H9 (cell line): ENCODE data around the gene TEKT5. TPM values are rescaled to one million over a fixed set of nuclear protein-coding genes. Genes with fewer than 3 reads are reported as not detected.

Source experiments
- DNase-seq: peaks from one replicate; pipeline ENCODE4 v3.0.0-alpha.2; 2017
- H2AFZ ChIP-seq: one replicate; pipeline ENCODE4 v1.6.1; 2013; ENCODE audit warnings: mild to moderate bottlenecking, low read length, control low read depth, moderate library complexity
- H2AK5ac ChIP-seq: 2 replicates; pipeline ENCODE4 v1.6.1; 2013; ENCODE audit warnings: low read length, control low read depth, mixed read lengths; ENCODE audit not compliant: insufficient read length
- H2BK120ac ChIP-seq: one replicate; pipeline ENCODE4 v1.6.1; 2013; ENCODE audit warnings: low read depth, mild to moderate bottlenecking, low read length, control low read depth, inconsistent platforms; ENCODE audit not compliant: poor library complexity, severe bottlenecking
- H2BK12ac ChIP-seq: 2 replicates; pipeline ENCODE4 v1.6.1; 2013; ENCODE audit warnings: low read length, control low read depth, mixed read lengths, low read depth; ENCODE audit not compliant: insufficient read length
- H2BK15ac ChIP-seq: 2 replicates; pipeline ENCODE4 v1.6.1; 2013; ENCODE audit warnings: low read depth, low read length, control low read depth
- H2BK20ac ChIP-seq: one replicate; pipeline ENCODE4 v1.6.1; 2013; ENCODE audit warnings: low read depth, mild to moderate bottlenecking, low read length, control low read depth, inconsistent platforms; ENCODE audit not compliant: poor library complexity, severe bottlenecking
- H2BK5ac ChIP-seq: 2 replicates; pipeline ENCODE4 v1.6.1; 2013; ENCODE audit warnings: low read length, control low read depth, mixed read lengths; ENCODE audit not compliant: insufficient read length
- H3K14ac ChIP-seq: 2 replicates; pipeline ENCODE4 v1.6.1; 2013; ENCODE audit warnings: low read length, control low read depth; ENCODE audit not compliant: insufficient read depth
- H3K18ac ChIP-seq: 2 replicates; pipeline ENCODE4 v1.6.1; 2013; ENCODE audit warnings: low read depth, mild to moderate bottlenecking, mixed read lengths, low read length, control low read depth; ENCODE audit not compliant: insufficient read length
- H3K23ac ChIP-seq: 2 replicates; pipeline ENCODE4 v1.6.1; 2013; ENCODE audit warnings: low read length, control low read depth, mixed read lengths, low read depth; ENCODE audit not compliant: insufficient read length
- H3K23me2 ChIP-seq: 2 replicates; pipeline ENCODE4 v1.6.1; 2013; ENCODE audit warnings: low read depth, mild to moderate bottlenecking, mixed read lengths, low read length, control low read depth; ENCODE audit not compliant: insufficient read length, poor library complexity, severe bottlenecking
- H3K27ac ChIP-seq: 2 replicates; pipeline ENCODE4 v1.5.1; 2013; ENCODE audit warnings: low read length, control low read depth, mixed read lengths, low read depth; ENCODE audit not compliant: insufficient read length
- H3K27me3 ChIP-seq: 2 replicates; pipeline ENCODE4 v1.6.1; 2013; ENCODE audit warnings: low read length, control low read depth, inconsistent platforms; ENCODE audit not compliant: insufficient read depth
- H3K4ac ChIP-seq: 2 replicates; pipeline ENCODE4 v1.6.1; 2013; ENCODE audit warnings: low read depth, mild to moderate bottlenecking, control low read depth, inconsistent platforms, low read length, moderate library complexity
- H3K4me1 ChIP-seq: 2 replicates; pipeline ENCODE4 v1.6.1; 2013; ENCODE audit warnings: low read length, control low read depth, inconsistent platforms; ENCODE audit not compliant: insufficient read depth
- H3K4me2 ChIP-seq: 2 replicates; pipeline ENCODE4 v1.6.1; 2013; ENCODE audit warnings: low read length, control low read depth, mixed read lengths; ENCODE audit not compliant: insufficient read length, insufficient read depth
- H3K56ac ChIP-seq: 2 replicates; pipeline ENCODE4 v1.6.1; 2013; ENCODE audit warnings: low read depth, mild to moderate bottlenecking, mixed read lengths, low read length, control low read depth; ENCODE audit not compliant: insufficient read length
- H3K79me1 ChIP-seq: 2 replicates; pipeline ENCODE4 v1.6.1; 2013; ENCODE audit warnings: low read depth, mild to moderate bottlenecking, moderate library complexity, low read length, control low read depth, inconsistent platforms; ENCODE audit not compliant: insufficient read depth, poor library complexity, severe bottlenecking
- H3K79me2 ChIP-seq: 2 replicates; pipeline ENCODE4 v1.6.1; 2013; ENCODE audit warnings: low read length, control low read depth, inconsistent platforms; ENCODE audit not compliant: insufficient read depth
- H3K9ac ChIP-seq: 2 replicates; pipeline ENCODE4 v1.6.1; 2013; ENCODE audit warnings: low read length, control low read depth, mixed read lengths; ENCODE audit not compliant: insufficient read length; ENCODE audit errors: extremely low read depth
- H3K9me3 ChIP-seq: one replicate; pipeline ENCODE4 v1.6.1; 2013; ENCODE audit warnings: low read depth, low read length, inconsistent platforms; ENCODE audit not compliant: control insufficient read depth
- H3T11ph ChIP-seq: one replicate; pipeline ENCODE4 v1.6.1; 2013; ENCODE audit warnings: mild to moderate bottlenecking, low read length, control low read depth, inconsistent platforms
- H4K20me1 ChIP-seq: one replicate; pipeline ENCODE4 v1.6.1; 2013; ENCODE audit not compliant: control insufficient read depth, insufficient read length, insufficient read depth
- H4K5ac ChIP-seq: 2 replicates; pipeline ENCODE4 v1.6.1; 2013; ENCODE audit warnings: low read depth, mild to moderate bottlenecking, mixed read lengths, low read length, control low read depth; ENCODE audit not compliant: insufficient read length
- H4K8ac ChIP-seq: replicated peaks from 2 replicates; pipeline ENCODE4 v1.6.1; 2013; ENCODE audit warnings: low read length, control low read depth, mixed read lengths, low read depth; ENCODE audit not compliant: insufficient read length
- H4K91ac ChIP-seq: 2 replicates; pipeline ENCODE4 v1.6.1; 2013; ENCODE audit warnings: low read depth, mild to moderate bottlenecking, moderate library complexity, mixed read lengths, low read length, control low read depth; ENCODE audit not compliant: insufficient read length
- H3K27ac Mint-ChIP-seq, 3 experiments: 2 replicates in 2 of 3; 3 replicates in 1 of 3; pipeline ENCODE4 v1.8.0; 2020 to 2021; ENCODE audit warnings: mixed read lengths in 3 of 3, mild to moderate bottlenecking in 1 of 3, moderate library complexity in 1 of 3
- H3K27me3 Mint-ChIP-seq: 2 replicates; pipeline ENCODE4 v1.8.0; 2021; ENCODE audit warnings: low read depth, mild to moderate bottlenecking, moderate library complexity, mixed read lengths
- H3K36me3 Mint-ChIP-seq, 3 experiments: 2 replicates in 2 of 3; 3 replicates in 1 of 3; pipeline ENCODE4 v1.8.0; 2020 to 2021; ENCODE audit warnings: low read depth in 3 of 3, mixed read lengths in 3 of 3; ENCODE audit not compliant: insufficient read depth in 1 of 3
- H3K4me1 Mint-ChIP-seq, 2 experiments: 2 replicates each; pipeline ENCODE4 v1.8.0; 2020; ENCODE audit warnings: mixed read lengths in 2 of 2
- H3K4me3 Mint-ChIP-seq, 2 experiments: 2 replicates in 1 of 2; 3 replicates in 1 of 2; pipeline ENCODE4 v1.8.0; 2020 to 2021; ENCODE audit warnings: mild to moderate bottlenecking in 2 of 2, mixed read lengths in 2 of 2, moderate library complexity in 1 of 2
- H3K9me3 Mint-ChIP-seq, 2 experiments: 2 replicates in 1 of 2; 3 replicates in 1 of 2; pipeline ENCODE4 v1.8.0; 2020; ENCODE audit warnings: mild to moderate bottlenecking in 2 of 2, mixed read lengths in 2 of 2, moderate library complexity in 1 of 2
- CTCF ChIP-seq: fragments of 200-600 bp; sonication (generic); conservative IDR thresholded peaks from 3 replicates; pipeline ENCODE4 v1.8.0; 2021; ENCODE audit warnings: antibody characterized with exemption, mild to moderate bottlenecking
- WGBS: extraction: QIAGEN DNeasy Blood & Tissue Kit; methylation state at CpG from one replicate; pipeline ENCODE4 v1.1.7; 2013; ENCODE audit warnings: missing lambda C conversion rate, low lambda C conversion rate, mixed read lengths; ENCODE audit not compliant: insufficient read length; ENCODE audit errors: extremely low coverage; 5-methylcytosine and 5-hydroxymethylcytosine counted together
- total RNA-seq: library from RNA; stranded (reverse); gene quantifications from 2 replicates; pipeline ENCODE4 v1.2.1, GENCODE V29; 2021

TEKT5 gene
- total RNA-seq, 1 experiment from 2014 or later, result 0.31 TPM

- no peak overlapping the region for H3K27ac ChIP-seq
- no peaks in the 10 kb centered on the region for H3K79me1 ChIP-seq
- Mint-ChIP-seq H3K36me3 (no peaks in the 10 kb centered on the region), H3K9me3 (no peaks in the 10 kb centered on the region; a peak in 1 of 5 replicates), H3K27me3 (peaks cover 5% of the 10 kb centered on the region), H3K4me3 (no peak overlapping the region), H3K4me1 (peaks cover 5 to 14% of the 10 kb centered on the region in 2 experiments), H3K27ac (no peak overlapping the region)
- no peak for DNase-seq
- no peak overlapping the region for H2AK5ac ChIP-seq
- H3T11ph ChIP-seq, result no peak overlapping the region
- no peaks in the 10 kb centered on the region for H3K23me2 ChIP-seq
- no peaks in the 10 kb centered on the region for H3K79me2 ChIP-seq
- H3K14ac ChIP-seq, result no peak overlapping the region
- H4K91ac ChIP-seq, result no peak overlapping the region
- H2BK120ac ChIP-seq, result no peak overlapping the region
- no peaks in the 10 kb centered on the region for H3K27me3 ChIP-seq
- H3K4ac ChIP-seq, result no peak overlapping the region
- H2BK5ac ChIP-seq, result no peak overlapping the region
- H2BK12ac ChIP-seq, result no peak overlapping the region
- no peaks in the 10 kb centered on the region for H4K20me1 ChIP-seq
- H3K9ac ChIP-seq, result no peak overlapping the region
- no peak overlapping the region for H3K4me2 ChIP-seq
- no CpG with 5 or more reads among the region's 7 CpGs for WGBS
- no peak overlapping the region for H3K23ac ChIP-seq
- no peaks in the 10 kb centered on the region for H3K9me3 ChIP-seq
- TF ChIP-seq CTCF, result no peak
- no peak overlapping the region for H2BK15ac ChIP-seq
- no peaks in the 10 kb centered on the region for H3K4me1 ChIP-seq
- no peak overlapping the region for H4K5ac ChIP-seq
- H3K56ac ChIP-seq, result no peak overlapping the region
- no peak overlapping the region for H3K18ac ChIP-seq
- no peak overlapping the region for H4K8ac ChIP-seq
- H2AFZ ChIP-seq, result no peak overlapping the region
- no peak overlapping the region for H2BK20ac ChIP-seq
These were observed 9.0 kb downstream of the TEKT5 start for GRCh38 chr16:10685709-10686108.
